CD4-positive, alpha-beta T cell treated with Interleukin-2 at 100 ng/mL for 4 hours (primary cell): Measurements from ENCODE around the gene ANGPTL2.

Experiments used
- DNase-seq: peaks from one replicate; pipeline ENCODE4 v3.0.0-alpha.2; 2020; ENCODE audit warnings: low spot score

Gene ANGPTL2

DNA sequence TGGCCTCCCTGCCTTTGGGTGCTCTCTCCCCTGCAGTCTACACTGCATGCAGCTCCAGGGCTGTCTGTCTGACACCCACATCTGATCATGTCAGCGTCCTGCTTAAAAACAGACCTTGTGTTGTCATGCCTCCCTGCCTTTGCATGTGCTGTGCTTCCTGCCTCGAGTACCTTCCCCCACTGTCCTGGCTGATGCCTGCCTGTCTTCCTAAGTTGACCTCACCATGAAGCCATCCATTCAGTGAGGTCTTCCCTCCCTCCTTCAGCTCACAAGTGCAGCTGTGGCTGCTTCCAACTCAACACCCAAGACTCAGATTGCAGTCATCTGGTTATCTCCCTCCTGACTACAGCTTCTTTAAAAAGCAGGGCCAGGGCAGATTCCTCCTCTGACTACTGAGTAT is 5.5 kb downstream of the ANGPTL2 start:
- no peak for DNase-seq

DNA sequence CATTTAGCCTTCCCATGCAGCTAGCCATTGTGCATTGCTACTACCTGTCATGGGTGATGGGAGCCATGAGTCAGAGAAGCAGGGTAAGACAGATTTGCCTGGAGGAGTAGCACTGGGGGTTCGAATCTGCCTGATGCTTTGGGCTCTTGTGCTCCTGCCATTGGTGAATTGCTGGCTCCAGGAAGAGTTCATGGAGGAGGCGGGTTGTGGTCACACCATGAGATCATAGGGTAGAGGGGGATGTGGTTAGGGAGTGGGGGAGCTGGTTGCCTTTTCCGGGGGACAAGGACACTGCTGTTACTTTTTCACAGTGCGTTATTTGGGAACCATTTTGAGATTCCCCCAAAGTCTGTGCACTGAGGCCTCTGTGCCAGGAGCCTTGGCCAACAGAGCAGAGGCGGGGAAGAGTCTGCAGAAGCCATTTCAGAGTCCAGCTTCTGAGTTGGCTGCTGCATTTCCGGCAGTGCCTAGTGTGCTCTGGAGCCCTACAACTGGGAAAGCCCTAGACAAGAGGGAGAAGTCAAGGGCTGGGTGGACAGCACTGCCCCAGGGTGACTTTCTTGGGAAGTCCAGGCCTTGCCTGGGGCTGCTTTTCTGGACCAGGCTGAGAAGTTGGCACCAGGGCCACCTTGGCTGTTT is 6.2 kb downstream of the ANGPTL2 start:
- DNase-seq = no peak

DNA sequence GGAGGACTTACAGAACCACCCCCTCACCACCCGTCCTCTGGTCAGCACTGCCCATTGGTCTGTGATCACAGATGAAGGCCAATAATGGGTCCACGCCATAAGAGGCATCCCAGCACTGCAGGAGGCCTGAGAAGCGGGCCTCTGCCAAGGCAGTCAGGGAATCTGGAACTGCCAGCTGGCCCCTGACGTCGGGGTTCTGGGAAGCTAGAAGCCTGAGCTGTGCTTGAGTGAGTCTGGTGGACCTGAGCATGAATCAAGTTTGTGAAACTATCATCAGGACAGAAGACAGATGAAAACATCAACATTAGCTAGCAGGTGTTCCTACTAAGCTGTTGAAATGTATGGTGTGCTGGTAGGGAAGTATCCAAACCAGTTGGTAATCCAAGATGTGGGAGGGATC is 7.8 kb downstream of the ANGPTL2 start:
- no peak for DNase-seq

DNA sequence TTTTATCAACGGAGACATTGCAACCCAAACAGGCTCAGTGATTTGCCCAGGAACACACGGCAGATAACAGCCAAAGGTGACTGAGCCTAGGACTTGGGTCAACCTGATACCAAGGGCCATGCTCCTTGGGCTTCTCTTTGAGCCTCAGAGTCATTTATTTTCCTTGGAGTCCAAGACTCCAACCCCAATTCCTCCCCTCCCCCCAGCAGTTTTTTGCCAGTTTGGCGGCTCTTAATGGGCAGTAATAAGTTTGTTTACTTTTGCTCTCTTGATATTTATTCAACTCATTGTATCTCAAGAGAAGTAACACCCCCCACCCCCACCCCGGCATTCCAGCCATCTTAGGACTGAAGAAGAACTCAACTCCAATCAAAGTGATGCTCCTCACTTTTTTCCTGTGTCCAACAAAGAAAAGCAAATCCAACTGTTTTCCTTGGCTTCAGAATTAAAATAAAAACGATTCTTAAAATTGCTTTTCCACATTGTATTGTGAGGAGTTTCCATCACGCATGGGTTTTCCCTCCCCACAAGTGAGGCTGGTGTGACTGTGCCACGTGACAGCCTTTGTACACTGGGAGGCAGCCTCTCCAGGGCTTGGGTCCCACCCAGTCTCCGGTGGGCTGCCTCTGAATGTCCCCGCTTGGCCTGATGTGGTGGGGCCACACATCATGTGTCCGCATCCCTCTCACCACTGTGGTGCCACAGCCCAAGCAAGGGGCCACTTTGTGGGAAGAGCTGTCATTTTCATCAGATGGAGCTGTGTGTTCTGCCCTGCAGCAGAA is 9.1 kb downstream of the ANGPTL2 start:
- no peak for DNase-seq

DNA sequence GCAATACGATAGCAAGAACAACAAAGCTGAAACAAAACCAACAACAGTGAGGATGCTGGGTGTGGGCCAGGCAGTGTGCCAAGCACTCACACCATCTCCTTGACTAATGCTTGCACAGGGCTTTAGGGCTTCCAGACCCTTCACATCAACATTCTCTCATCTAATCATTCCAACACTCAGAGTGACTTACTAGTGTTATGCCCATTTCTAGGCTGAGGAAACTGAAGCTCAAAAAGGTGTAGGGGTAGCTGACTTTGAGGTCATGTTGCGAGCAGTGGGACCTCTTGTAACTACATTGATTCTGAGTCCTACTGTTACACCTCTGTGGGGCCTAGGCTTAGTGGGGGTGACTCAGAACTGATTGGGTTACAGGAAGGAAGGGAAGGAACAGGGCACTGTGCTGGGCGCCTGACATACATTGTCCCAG is 9.7 kb downstream of the ANGPTL2 start:
- no peak for DNase-seq

DNA sequence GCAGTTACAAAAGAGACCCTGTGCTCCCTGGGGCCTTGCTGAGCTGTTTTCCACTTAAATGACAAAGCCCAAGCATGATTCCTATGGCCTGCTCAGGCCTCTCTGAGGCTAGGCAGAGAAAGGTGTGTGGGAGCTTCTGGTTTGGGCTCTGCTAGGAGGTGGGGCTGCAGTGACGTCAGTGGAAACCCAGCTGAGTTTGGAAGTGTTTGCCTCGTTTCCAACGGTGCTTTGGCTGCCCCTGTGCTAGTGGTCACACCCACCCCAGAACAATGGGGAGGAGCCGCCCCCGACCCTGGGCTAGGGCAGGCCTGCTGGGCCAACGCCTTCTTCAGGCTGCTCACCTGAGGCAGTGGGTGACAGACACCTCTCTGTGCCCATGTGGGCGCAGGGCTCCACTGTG is 10.4 kb downstream of the ANGPTL2 start:
- no peak for DNase-seq

DNA sequence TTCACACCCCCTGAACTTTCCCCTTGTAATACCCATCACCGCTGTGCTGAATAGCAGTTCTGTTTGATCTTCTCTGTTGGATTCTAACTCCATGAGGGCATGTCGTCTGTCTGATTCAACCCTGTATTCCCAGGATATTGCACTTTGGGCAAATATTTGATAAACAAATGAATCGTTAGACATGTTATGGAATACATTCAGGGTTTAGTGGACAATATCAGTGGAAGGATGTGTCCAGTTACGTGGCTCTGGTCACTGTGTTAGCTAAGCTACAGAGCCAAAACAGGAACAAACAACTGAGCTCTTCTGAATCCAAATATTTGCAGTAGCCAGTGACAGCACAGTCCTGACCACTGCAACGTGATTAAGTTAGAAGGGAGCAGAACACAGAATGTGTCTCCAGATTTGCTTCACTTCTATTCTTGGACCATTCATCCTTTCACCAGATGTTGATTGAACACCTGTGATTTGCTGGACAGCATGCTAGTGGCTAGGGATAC is 13.2 kb downstream of the ANGPTL2 start:
- DNase-seq = no peak

DNA sequence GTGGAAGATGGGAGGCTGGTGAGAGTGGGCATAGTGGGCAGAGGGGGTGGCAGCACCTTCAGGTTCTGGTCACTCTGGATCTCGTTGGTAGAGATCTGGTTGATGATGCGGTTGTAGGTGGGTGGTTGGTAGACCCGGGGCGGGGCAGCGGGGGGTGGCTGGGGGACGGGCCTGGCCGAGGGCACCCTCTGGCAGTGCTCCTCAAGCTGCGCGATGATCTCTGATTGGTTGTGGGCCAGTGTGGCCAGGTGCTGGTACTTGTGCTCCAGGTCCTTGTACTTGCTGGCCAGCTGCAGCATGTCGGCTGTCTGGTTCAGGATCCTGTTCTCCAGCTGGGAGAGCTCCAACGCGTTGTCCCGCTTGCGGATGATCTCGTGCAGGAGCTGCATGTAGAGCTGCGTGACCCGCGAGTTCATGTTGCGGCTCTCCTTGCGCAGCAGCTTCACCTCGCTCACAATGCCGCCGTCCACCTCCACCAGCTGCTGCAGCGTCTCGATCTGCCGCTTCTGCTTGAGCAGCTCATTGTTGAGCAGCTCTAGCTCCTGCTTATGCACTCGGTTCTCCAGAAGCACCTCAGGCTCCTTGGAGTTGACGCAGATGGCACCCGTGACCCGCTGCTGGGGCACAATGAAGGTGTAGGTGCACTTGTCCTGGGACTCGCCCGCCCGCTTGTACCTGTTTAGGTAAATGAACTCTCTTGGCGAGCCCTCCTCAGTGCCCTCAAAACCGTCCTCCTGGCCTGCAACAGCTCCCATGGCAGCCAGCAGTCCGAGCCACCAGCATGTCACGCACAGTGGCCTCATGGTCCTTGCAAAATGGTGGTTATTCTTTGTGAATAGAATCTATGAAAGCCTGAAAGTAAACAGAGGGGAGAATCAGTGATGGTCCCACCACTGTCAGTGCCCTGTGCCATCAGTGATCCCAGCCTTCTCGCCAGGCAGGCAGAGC is 14.2 kb downstream of the ANGPTL2 start:
- DNase-seq = no peak

DNA sequence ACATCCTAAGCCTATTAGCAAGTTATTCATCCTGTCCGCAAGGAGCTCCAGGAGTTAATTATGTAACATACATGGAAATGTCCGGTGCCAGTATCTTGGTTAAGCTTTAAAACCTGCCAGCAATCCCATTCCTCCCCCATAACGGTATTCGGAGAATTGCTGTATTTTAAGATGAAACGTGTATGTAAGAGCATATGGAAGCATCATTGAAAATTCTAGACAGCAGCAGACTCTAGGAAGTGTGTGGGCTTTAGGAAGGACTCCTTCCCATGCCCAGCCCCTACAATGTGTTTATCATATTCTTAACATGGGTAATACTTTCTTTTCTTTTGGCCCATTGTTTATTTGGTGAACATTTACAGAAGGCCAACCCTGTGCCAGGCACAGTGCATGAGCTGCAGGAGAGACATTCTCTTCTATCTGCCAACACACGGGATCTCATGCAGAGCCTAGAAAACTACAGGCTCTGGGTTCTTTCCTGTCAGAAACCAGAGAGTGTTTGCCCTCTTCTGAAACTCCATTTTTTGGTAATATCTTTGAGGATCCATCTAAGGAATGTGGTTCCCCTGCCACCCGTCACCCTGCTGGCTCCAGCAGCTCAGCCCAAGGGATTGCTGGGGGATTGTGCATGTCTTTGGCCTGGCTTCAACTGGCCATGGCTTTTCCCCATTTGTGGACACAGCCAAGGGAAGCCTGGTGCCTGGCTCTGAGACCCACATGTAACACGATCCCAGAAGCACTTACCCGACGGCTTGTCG is 15.1 kb downstream of the ANGPTL2 start:
- DNase-seq = no peak

DNA sequence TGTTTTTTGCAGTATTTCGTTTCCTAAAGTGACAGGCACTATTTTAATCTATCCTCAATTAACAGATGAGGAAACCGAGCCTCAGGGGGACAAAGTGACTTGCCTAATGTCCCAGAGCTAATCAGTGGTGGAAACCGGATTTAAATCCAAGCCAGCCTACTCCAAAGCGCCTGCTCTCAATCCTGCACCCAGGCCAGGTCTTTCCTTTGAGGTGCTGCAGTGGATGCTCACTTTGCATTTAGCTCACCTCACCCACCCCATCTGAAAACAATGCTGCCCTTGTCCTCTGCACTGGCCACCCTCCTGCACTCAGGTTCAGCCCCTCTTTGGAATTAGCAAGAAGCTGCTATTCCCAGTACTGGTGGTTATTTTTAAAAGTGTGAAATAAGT is 16.0 kb downstream of the ANGPTL2 start:
- no peak for DNase-seq

DNA sequence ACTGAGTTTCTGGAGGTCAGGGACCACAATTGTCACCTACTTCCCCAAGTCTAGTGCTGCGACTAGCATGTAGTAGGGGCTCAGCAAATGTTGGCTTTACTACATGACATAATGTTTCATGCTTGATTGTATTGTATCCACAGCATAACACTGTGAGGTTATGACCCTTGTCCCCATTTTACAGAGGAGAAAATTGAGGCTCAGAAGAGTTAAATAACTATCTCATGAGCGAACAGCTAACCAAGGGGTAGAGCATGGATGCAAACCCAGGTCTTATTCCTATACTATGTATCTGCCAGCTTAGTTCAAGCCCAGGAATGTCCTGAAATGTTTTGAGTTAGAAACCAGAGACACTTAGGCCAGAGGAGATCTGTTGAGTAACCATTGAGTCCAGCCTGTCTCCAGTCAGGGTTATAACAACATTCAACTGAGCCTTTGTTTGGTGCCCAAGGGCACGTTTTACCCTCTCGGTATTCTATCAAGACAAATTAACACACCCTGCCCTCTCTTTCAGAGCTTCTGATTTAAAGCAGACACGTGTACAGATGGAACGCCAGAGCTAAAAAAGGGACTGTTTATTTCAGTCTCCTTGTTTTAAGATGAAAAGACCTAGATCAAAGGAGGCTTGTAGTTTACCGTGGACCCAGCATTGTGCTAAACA is 16.5 kb downstream of the ANGPTL2 start:
- no peak for DNase-seq

DNA sequence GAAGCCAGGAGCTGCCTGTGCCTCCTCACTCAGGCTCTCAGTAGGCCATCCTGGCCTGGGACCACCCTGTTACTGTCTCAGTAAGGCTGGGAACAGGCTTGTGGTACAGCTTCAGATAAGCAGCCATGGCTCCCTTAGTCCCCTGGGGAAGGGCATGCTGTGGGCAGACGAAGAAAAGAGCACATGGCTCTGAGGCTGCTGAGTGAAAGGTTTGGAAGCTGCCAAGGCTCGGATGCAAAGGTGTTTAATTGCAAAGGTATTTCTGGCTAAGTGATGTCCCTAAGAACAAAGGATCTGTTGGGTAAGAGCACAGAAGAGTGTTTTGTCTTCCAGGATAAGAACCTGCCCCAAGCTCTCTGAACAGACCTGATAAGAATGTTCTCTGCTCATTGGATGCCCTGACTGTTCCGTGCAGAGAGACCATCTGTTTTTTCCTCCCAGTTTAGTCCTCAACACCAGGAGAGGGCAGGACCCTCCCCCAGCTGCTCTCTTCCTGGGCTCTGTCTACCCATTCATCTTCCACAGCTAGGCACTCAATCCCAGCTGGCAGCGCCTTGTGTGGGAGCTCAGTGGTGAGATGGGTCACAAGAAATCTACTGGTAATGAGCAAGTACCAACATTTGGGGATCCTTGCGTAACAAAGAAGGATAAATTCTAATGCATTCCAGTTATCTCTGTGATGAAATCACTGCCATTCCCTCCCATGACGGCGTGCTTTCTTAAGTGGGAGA is 17.7 kb downstream of the ANGPTL2 start:
- no peak for DNase-seq

DNA sequence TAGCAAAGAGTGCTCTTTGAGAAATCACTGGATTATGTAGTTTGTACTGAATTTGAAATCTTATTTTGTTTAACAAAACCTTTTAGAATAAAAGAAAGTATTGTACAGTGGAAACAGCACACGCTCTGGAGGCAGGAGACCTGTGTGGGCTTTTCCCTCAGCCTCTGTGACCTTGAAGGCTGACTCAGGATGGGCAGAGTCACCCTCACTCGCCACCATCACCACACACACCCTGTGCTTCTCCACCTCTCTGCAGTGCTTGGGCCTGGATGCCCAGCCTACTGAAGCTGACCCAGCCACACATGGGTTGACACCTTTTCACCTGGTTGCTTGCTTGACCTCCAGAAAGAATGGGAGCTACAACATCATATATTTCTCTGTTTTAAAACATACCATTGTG is 19.6 kb downstream of the ANGPTL2 start:
- DNase-seq = no peak

DNA sequence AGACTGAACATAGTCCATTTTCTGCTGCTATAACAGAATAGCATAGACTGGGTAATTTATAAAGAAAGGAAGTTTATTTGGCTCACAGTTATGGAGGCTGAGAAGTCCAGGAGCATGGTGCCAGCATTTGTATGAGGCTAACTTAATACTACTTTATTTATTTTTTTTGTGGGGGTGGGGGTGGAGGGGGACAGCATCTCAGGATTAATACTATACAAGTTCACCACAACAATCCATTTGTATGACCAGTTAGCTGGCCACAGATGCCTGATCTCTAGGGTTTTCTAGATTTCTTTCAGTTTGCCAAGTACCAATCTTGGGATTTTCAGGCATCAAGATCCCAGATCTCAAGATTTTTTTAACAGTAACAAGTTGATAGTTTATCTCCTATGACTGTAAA is 20.3 kb downstream of the ANGPTL2 start:
- DNase-seq = no peak

DNA sequence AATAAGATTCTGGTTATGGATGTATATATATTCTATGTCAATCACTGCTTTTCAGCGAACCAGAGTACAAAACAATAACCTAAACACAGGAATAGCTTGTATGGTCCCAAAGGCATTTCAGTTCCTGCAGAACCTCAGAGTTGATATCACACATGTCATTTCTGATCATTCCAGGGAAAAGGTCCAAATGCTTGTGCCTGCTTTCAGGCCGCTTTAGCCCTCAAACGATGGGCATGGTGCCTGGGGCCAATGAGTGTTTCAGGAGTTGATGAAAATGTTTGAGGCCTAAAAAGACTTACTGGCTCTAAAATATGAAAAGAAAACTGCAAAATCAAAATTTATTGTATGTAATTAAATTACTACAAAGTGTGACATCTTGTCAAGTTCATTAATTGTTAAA is 22.8 kb downstream of the ANGPTL2 start:
- no peak for DNase-seq

DNA sequence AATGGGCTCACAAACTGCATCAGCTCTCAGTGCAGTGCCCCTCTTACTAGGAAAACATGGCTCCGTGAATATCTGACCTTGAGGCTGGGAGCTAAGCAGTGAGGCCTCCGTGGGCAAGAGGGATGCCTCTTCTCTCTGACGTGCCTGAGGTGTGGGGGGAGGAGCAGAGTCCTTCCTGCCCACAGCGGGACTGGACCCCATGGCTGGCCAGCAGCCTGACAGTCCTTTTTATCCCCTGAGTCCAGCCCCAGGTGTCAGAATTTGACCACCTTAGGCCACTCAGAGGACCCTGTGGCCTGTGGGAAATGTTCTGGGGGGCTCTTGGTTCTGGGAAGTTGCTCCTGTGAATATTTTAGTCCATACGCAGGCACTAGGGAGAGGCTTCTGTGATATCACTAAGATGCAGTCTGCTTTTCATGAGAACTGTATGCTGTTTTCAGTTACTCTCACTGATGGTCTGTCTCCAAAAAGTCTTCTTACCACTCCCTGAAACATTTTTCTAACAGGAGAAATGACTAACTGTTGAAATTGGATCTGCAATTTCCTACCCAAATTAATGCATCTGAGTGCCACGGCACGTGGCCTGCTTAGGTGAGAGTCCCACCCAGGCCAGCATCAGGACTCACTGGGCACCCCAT is 23.4 kb downstream of the ANGPTL2 start:
- no peak for DNase-seq

DNA sequence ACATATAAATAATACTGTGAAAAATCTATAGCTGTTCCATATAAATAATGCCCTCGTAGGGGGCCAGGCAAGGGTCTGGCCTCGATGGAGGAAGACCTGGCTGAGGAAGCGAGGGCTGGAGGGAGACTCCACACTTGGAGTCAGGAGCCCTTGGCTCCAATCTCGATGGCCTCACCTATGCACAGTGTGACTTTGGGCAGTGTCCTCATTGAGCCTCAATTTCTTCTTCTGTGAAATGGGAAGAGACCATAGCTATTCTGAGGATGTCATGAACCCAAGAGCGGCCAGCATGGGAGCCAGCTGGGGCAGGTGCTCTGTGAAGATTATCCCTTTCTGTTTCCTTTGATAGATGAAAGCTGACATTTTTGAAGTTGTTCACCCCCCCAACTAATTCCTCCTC is 24.8 kb downstream of the ANGPTL2 start:
- no peak for DNase-seq

DNA sequence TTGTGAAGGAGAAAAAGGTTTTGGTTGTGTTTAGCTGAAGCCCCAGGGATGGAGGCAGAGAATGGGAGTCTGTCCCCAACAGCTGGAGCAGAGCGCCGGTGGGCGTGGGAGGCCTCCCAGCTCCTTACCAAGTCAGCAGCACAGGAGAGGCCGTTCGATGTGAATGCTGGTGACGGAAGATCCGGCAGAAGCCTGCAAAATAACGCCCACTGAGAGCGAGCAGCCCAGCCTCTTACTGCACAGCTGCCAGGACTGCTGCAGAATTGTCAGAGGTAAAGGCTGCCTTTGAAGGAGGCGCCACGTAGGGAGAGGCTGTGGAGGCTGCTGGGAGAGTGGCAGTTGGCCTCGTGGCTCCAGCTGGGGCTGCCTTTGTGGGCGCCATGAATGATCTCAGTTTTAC is 26.2 kb downstream of the ANGPTL2 start:
- no peak for DNase-seq

DNA sequence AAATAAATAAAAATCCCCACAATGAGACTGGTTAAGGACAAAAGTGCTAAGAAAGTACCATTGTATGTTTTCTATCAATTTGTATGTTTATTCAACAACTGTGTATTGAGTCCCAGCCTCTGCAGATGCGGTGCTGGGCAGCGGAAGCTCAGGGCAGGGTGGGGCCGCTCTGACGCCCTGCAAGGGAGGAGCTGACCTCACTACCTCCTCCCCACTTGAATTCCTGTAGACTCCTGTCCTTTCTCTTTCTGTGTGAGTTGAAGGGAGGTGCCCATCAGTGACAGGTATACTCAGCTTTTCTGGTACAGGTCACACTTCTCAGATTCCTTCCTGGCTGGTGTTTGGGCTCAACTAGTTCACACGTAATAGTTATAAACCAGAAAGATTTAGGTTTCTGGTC is 27.0 kb downstream of the ANGPTL2 start:
- no peak for DNase-seq
